COLO668 (cell line): Measurements from ENCODE around the gene SEMA3G.

Experiments
- DNase-seq: peaks from one replicate; lab custom pipeline; 2025; ENCODE audit not compliant: unreplicated experiment; lab: John Stamatoyannopoulos, UW

Gene SEMA3G

DNA sequence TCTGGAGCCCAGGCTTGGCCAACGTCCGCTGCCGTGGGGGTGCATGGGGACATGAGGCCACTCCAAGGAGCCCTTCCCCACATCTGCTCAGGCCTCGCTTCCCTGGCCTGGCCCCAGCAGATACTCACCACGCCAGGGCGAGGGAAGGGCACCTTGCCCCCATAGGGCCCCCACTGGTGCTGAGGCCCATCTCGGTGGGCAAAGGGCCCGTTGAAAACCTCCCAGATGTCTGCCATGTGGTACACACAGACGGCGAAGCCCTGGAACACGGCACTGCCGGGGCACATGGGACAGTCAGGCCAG, 4.7 kb downstream of the SEMA3G start:
- DNase-seq: no peak

DNA sequence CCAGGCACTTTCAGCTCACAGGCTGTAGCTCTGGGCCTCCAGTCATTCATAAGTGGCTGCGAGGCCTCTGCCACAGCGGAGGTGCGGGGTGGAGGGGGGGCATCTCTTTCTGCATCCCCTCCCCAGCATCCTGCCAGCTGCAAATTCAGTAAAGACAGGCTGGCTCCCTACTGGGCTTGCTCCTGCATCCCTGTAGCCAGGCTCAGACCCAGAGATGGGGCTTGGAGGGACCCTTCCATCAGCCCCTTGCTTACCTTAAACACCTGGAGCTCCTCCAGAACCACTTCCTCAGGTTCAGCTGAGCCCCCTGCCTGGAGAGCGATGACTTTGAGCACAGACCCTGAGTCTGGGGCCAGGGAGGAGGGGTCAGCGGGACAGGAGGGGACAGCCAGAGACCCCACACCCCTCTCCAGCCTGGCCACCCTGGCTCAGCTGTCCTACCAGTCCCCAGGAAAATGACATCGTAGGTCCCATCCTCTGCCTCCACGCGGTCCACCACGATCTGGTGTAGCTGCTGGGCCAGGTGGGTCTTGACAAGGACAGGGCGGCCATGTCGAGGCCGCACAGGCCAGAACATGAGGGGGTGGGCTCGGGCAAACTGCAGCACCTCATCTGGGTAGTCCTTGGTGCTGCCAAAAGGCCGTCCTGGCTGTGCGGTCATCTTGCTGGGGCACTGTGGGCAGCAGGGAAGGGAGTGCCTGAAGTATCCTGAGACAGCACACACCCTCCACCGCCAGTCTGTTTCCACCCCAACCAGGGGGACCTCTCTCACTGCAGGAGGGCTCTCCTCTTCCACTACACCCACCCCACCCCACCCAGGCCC, 5.3 kb downstream of the SEMA3G start:
- DNase-seq: no peak

DNA sequence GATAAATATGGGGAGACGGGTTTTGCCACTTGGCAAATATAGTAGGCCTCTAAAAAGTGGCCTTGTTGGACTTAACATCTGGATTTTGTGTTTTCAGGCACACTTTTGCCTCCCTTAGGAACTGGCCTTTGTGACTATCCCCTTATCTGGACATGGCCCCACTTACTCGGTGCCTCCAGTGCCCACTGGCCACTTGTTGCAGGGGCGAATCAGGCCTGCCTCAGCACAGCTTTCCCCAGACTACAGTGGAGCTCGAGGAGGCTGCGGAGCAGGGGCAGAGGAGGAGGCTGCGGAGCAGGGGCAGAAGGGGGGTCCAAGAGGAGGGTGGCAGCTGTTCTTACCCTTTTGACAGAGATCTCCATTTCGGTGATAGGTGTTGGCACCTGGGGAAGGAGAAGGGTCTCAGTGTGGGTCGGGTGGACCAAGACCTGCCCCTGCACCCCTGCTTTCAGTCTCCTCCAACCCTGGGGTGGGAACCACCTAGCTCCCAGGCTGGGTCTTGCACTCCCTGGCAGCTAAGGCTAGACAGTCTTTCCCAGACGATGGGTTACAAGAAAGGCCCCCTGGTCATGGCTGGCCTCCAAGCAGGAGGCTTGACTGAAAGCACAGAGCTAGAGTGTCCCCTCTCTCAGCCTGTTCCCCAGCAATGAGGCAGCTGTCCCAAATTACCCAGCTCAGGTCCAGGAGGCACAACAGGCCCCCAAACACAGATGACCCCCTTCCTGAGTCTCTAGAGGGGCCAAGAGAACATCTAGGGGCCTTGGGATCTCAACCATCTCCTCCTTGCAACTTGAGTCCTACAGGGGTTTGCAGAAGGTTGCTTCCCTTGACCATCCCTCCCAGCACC, 6.1 kb downstream of the SEMA3G start:
- DNase-seq: no peak

DNA sequence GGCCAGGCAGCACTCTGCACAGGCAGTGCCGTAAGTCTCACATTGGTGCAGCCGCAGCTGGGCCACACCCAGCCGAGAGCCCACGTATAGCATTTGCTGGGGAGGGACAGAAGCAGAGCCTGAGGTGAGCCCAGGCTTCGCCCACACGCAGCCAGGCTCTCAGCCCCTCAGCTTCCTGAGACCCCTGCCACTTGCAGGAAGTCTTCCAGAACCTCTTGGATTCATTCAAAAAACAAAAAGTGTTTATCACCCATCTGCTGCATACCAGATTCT, 6.9 kb downstream of the SEMA3G start:
- no peak for DNase-seq

- DNase-seq: no peak
These were observed 7.4 kb downstream of the SEMA3G start for GRCh38 chr3:52437326-52438103.

GRCh38 chr3:52436500-52437149, 8.3 kb downstream of the SEMA3G start:
- DNase-seq: no peak

- DNase-seq: no peak
These were observed 9.4 kb downstream of the SEMA3G start for GRCh38 chr3:52435246-52436101.

GRCh38 chr3:52434491-52435115, 10.3 kb downstream of the SEMA3G start:
- no peak for DNase-seq

DNA sequence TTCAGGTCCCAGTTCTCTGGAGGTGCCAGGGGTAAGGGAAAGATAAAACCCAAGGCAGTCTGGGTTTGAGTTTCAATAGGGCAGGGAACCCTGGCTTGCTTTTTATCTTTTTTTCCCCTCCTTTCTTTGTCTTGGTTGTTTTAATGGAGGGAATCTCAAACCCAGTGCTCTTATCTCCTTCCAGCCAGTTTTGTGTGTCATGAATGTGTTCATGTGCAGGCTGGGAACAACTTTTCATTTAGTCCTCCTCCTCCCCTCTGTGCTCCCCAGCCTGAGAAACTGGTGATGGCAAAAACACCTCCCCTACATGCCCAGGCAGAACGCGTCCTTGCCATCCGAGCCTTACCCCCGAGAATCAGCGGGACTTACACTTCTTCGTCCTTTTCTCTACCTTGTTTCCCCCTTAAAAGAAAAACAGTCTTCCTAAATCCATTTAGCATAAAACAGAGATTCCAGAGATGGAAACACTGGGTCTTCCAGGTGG, 10.9 kb downstream of the SEMA3G start:
- DNase-seq: no peak

DNA sequence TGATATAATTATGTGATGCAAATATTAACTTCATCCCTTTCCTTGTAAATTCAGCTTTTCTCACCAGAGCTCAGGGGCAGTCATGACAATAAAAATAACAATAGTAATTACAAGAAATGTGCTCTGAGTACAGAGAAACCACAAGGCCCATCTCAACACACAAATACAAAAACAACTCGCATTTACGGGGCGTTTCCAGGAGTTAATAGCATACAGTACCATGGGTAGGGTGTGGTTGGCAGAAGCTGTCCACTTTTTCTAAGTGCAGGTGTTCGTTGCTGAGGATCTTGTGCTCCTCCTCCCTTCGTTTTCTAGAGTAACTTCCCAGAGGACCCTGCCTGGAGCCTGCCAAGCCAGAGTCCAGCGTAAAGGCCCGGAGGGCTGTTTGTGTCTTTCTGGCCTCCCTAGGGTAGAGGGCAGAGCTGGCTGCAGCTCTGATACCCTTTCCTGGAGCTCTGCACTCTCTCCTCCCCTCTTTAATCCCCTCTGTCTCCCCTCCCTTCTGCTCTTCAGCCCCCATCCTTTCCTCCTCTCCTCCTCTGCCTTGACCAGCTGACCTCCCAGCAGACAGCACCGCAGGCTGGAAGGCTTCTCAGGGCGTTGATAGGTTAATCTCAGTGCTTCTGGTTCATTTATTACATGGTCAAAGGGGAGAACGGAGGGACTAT, 11.4 kb downstream of the SEMA3G start:
- no peak for DNase-seq

DNA sequence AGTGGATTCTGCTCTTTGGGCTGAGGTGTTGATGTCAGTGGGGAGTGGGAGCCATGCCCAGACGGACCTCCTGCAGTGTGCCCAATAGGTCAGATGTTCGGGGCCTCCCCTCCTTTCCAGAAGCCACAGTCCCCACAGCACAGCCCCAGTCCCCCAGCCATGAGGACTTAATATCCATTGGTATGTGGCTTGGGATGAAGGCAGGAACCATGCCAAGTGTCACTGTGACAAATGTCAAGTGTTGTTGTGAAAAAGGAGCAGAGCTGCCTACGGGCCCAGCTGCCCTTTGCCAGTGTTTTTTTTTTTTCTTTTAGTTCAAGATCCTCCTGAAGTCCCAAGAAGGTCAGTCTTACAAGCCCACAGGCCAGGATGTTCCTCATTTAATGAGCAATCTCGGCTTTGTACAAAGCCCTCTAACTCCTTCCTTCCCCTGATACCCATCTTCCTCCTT, 12.2 kb downstream of the SEMA3G start:
- no peak for DNase-seq

DNA sequence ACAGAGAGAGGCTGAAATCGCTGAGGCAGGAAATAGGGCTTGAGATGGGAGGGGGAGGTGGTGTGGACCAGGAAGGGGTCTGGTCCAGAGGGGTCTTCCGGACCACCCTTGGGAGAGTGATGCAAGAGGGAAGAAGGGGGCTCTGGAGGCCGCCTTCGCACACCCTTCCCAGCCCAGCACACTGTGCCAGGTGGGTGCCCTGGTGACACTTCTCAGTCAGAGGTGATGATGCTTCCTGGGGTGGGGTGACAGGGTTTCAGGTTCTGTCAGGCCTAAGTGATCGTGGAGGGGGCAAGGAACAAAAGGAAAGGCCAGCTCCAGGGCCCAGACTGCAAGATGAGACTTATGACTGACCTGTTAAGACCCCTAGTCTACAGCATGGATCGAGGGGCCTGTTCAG, 12.7 kb downstream of the SEMA3G start:
- no peak for DNase-seq

GRCh38 chr3:52431459-52432223, 13.3 kb downstream of the SEMA3G start:
- DNase-seq: no peak

DNA sequence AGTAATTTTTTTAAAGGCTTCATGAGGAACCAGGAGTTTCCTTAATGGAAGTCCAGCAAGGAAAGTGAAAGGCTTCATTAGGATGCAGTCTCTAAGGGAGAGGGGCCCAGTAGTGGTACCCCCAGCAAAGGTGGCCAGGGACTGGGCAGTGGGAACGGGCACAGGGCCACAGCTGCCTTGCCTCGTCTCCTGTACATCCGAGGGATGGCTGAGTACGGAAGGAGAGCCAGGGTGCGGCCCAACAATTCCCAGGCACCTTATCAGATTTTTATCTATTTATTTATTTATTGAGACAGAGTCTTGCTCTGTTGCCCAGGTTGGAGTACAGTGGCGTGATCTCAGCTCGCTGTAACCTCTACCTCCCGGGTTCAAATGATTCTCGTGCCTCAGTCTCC, 14.5 kb downstream of the SEMA3G start:
- DNase-seq: no peak

DNA sequence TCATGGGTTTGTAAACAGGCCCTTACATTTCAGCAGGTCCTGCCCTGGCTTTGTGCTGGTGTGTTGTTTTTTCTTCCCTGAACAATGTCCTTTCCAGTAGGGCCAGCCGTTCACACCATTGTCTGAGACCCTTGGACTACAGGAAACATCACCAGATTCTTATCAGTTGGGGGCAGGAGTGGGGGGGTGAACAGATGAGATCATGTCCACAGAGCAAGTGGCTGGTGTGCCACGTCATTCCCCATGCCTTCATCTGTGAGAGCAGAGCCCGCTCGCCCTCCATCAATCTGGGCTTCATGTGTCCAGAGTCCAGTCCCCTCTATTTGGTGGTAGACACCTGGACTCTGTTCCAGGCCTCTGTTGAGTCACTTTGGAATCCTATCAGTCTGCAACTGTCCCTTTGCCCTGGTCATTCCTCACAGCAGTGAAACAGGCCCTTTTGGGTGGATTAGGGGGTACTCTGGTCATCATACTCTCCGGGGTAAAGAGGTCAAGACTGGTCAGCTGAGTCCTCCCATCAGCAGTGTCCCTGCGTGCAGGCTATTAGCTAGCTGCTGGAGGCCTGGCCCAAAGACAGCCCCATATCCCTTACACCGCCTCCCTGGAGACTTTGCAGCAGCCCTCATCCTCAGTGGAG, 15.0 kb downstream of the SEMA3G start:
- no peak for DNase-seq

GRCh38 chr3:52429031-52429430, 15.9 kb downstream of the SEMA3G start:
- no peak for DNase-seq

GRCh38 chr3:52428151-52429005, 16.5 kb downstream of the SEMA3G start:
- peak; percentile 33 for DNase-seq
